OCI-LY7 (cell line): ENCODE data around the gene CREB3L1. TPM values are rescaled to one million over a fixed set of nuclear protein-coding genes. Genes with fewer than 3 reads are reported as not detected.

ENCODE experiments used
- BruUV-seq: library from RNA; stranded (reverse); fragments of 400-500 nt; replicated peaks from 2 replicates; lab custom pipeline; 2021; lab: Mats Ljungman, UMichigan
- CTCF ChIA-PET: fragments of 300-600 bp; sonication (Branson Sonifier 250); formaldehyde crosslinking; loops from one replicate; lab custom pipeline; 2022; ENCODE audit warnings: antibody characterized with exemption; ENCODE audit not compliant: unreplicated experiment; lab: Charles Lee
- POLR2A ChIA-PET: fragments of 300-600 bp; sonication (Branson Sonifier 250); formaldehyde crosslinking; loops from one replicate; lab custom pipeline; 2022; ENCODE audit warnings: antibody characterized with exemption; lab: Charles Lee
- DNase-seq: peaks from one replicate; pipeline ENCODE4 v3.0.0-alpha.2; 2015; ENCODE audit warnings: low spot score
- H2AFZ ChIP-seq: fragments of 200-600 bp; sonication (generic), shearing (Covaris generic); 2 replicates; pipeline ENCODE4 v1.6.1; 2014; ENCODE audit warnings: mild to moderate bottlenecking, antibody characterized with exemption, low read length, moderate library complexity
- H3K27ac ChIP-seq: fragments of 200-600 bp; sonication (generic); 2 replicates; pipeline ENCODE4 v1.5.1; 2014; ENCODE audit warnings: mixed run types, low read depth, mild to moderate bottlenecking, moderate library complexity, low read length, inconsistent platforms; ENCODE audit not compliant: poor library complexity, severe bottlenecking
- H3K36me3 ChIP-seq: fragments of 200-600 bp; sonication (generic); 2 replicates; pipeline ENCODE4 v1.6.1; 2014; ENCODE audit warnings: mild to moderate bottlenecking, antibody characterized with exemption, low read length, moderate library complexity, mixed read lengths; ENCODE audit not compliant: insufficient read depth
- H3K4me1 ChIP-seq: fragments of 200-600 bp; sonication (generic); 2 replicates; pipeline ENCODE4 v1.5.1; 2014; ENCODE audit warnings: mild to moderate bottlenecking, low read length; ENCODE audit not compliant: insufficient read depth, poor library complexity, severe bottlenecking
- H3K4me2 ChIP-seq: fragments of 200-600 bp; sonication (generic); 2 replicates; pipeline ENCODE4 v1.6.1; 2014; ENCODE audit warnings: mild to moderate bottlenecking, low read length
- H3K4me3 ChIP-seq: fragments of 200-600 bp; sonication (generic); 2 replicates; pipeline ENCODE4 v1.5.1; 2014; ENCODE audit warnings: mild to moderate bottlenecking, low read depth, low read length; ENCODE audit not compliant: poor library complexity, severe bottlenecking
- H3K79me2 ChIP-seq: fragments of 200-600 bp; sonication (generic); 2 replicates; pipeline ENCODE4 v1.6.1; 2016; ENCODE audit warnings: low read depth, mild to moderate bottlenecking, low read length, moderate library complexity, mixed read lengths; ENCODE audit not compliant: insufficient read depth
- H3K9me2 ChIP-seq: fragments of 200-600 bp; sonication (generic); 2 replicates; pipeline ENCODE4 v1.6.1; 2016; ENCODE audit warnings: mild to moderate bottlenecking, low read length, mixed read lengths; ENCODE audit not compliant: insufficient read depth
- H3K9me3 ChIP-seq: fragments of 200-600 bp; sonication (generic); 2 replicates; pipeline ENCODE4 v1.6.1; 2014; ENCODE audit warnings: mild to moderate bottlenecking, mixed run types, low read length, mixed read lengths
- H4K20me1 ChIP-seq: fragments of 200-600 bp; sonication (generic); 2 replicates; pipeline ENCODE4 v1.6.1; 2014; ENCODE audit warnings: mild to moderate bottlenecking, antibody characterized with exemption, low read length, moderate library complexity, mixed read lengths; ENCODE audit not compliant: insufficient read depth
- EZH2phosphoT487 ChIP-seq: fragments of 200-600 bp; sonication (generic); IDR thresholded peaks from 2 replicates; pipeline ENCODE4 v1.6.1; 2018; ENCODE audit warnings: low read depth, borderline replicate concordance, mild to moderate bottlenecking, mixed run types, antibody characterized with exemption, low read length, moderate library complexity, mixed read lengths
- intact Hi-C: fragments of 100-400 bp; cut with micrococcal nuclease; formaldehyde crosslinking; loops from one replicate; pipeline ENCODE4 v1.10.0; 2022; ENCODE audit not compliant: unreplicated experiment
- total RNA-seq, 2 experiments: library from RNA; depleted of rRNA in 1 of 2; stranded (reverse); fragments of >200 nt in 1 of 2; shearing (Covaris generic) in 1 of 2; gene quantifications; 2 replicates each; pipeline ENCODE4 v1.2.3, GENCODE V29; 2014 to 2022
- TF ChIP-seq, protein P1 (sequence below): fragments of 200-600 bp; sonication (generic); conservative IDR thresholded peaks from 2 replicates; pipeline ENCODE4 v1.5.1; 2014; ENCODE audit warnings: mild to moderate bottlenecking, antibody characterized with exemption, low read length, moderate library complexity, mixed read lengths

CREB3L1 gene
- total RNA-seq, 2 experiments from 2014 or later, result 0.17 TPM; not detected in 1

- Histone ChIP-seq H3K4me1 (peaks cover 3% of the 10 kb centered on the region), H3K27ac (no peak overlapping the region), H3K79me2 (no peaks in the 10 kb centered on the region), H4K20me1 (no peaks in the 10 kb centered on the region), H3K9me2 (no peaks in the 10 kb centered on the region), H3K36me3 (no peaks in the 10 kb centered on the region), H2AFZ (no peak overlapping the region), H3K9me3 (no peaks in the 10 kb centered on the region), H3K4me2 (no peak overlapping the region), H3K4me3 (no peak overlapping the region)
- POLR2A ChIA-PET, result interaction anchor here (0.6 to 1.7 kb wide), 2 partner anchors 31 to 339 kb away, joined by 4 to 5 read pairs; no protein-coding TSS in a partner anchor
- no TSS peak for BruUV-seq
- intact Hi-C loops, result no loop called here
- CTCF ChIA-PET, result interaction anchor here (0.5 to 1.3 kb wide), 2 partner anchors 11 to 676 kb away, joined by 3 to 6 read pairs; no protein-coding TSS in a partner anchor
- DNase-seq, result no peak
- no peak for TF ChIP-seq EZH2phosphoT487
- TF ChIP-seq, protein P1, sequence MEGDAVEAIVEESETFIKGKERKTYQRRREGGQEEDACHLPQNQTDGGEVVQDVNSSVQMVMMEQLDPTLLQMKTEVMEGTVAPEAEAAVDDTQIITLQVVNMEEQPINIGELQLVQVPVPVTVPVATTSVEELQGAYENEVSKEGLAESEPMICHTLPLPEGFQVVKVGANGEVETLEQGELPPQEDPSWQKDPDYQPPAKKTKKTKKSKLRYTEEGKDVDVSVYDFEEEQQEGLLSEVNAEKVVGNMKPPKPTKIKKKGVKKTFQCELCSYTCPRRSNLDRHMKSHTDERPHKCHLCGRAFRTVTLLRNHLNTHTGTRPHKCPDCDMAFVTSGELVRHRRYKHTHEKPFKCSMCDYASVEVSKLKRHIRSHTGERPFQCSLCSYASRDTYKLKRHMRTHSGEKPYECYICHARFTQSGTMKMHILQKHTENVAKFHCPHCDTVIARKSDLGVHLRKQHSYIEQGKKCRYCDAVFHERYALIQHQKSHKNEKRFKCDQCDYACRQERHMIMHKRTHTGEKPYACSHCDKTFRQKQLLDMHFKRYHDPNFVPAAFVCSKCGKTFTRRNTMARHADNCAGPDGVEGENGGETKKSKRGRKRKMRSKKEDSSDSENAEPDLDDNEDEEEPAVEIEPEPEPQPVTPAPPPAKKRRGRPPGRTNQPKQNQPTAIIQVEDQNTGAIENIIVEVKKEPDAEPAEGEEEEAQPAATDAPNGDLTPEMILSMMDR, result no peak
Measured at GRCh38 chr11:46330154-46330553, 52.7 kb downstream of the CREB3L1 start.

- TF ChIP-seq, protein P1, result no peak
- TF ChIP-seq EZH2phosphoT487, result no peak
- ChIA-PET CTCF (interaction anchor here (0.5 kb wide), 1 partner anchor 676 kb away, joined by 3 read pairs; no protein-coding TSS in a partner anchor), POLR2A (interaction anchor here (0.6 to 1.7 kb wide), 2 partner anchors 30 to 340 kb away, joined by 4 to 5 read pairs; no protein-coding TSS in a partner anchor)
- intact Hi-C loops, result no loop called here
- Histone ChIP-seq H3K9me2 (no peaks in the 10 kb centered on the region), H3K9me3 (no peaks in the 10 kb centered on the region), H3K4me3 (no peak overlapping the region), H2AFZ (no peak overlapping the region), H3K36me3 (no peaks in the 10 kb centered on the region), H4K20me1 (no peaks in the 10 kb centered on the region), H3K4me1 (peaks cover 3% of the 10 kb centered on the region), H3K79me2 (no peaks in the 10 kb centered on the region), H3K4me2 (no peak overlapping the region), H3K27ac (no peak overlapping the region)
- DNase-seq, result no peak
- no TSS peak for BruUV-seq
Measured at GRCh38 chr11:46330563-46331281, 53.3 kb downstream of the CREB3L1 start.
